Prostate gland (tissue), 2 donors: ENCODE results near the gene ARHGAP26.

Source experiments
- CTCF ChIP-seq, 4 experiments: fragments of 200-600 bp in 2 of 4; fragments of 450-650 bp in 2 of 4; sonication (generic) in 2 of 4; IDR thresholded peaks; 1 replicate in 3 of 4; 2 replicates in 1 of 4; pipeline ENCODE4 v1.5.1; 2016 to 2019; ENCODE audit warnings: antibody characterized with exemption in 4 of 4, mild to moderate bottlenecking in 2 of 4, moderate library complexity in 2 of 4
- POLR2A ChIP-seq: fragments of 450-650 bp; IDR thresholded peaks from one replicate; pipeline ENCODE4 v1.6.1; 2016; ENCODE audit warnings: antibody characterized with exemption, mild to moderate bottlenecking
- POLR2AphosphoS5 ChIP-seq: sonication (generic); formaldehyde crosslinking; IDR thresholded peaks from one replicate; pipeline ENCODE4 v1.6.1; 2017; ENCODE audit warnings: antibody characterized with exemption

- TF ChIP-seq POLR2A (no peak), CTCF (IDR thresholded peaks at IDR 0.05) (no peak), POLR2AphosphoS5 (no peak)
Measured at GRCh38 chr5:142865631-142866030, 95.5 kb downstream of the ARHGAP26 start.
